Nucleus accumbens (tissue), 56 donors: ENCODE measurements around the gene SOX2.

Source experiments
- DNase-seq, 56 donors: peaks; one replicate each; lab custom pipeline; 2025; lab: John Stamatoyannopoulos, UW

Gene SOX2

GRCh38 chr3:181719991-181720680 lies 8.4 kb downstream of the SOX2 start:
- peak in 39 of 56 donors; percentile 26 to 78 (median 46) for DNase-seq

- DNase-seq = no peak
Observed at GRCh38 chr3:181721046-181721875, 9.5 kb downstream of the SOX2 start.

GRCh38 chr3:181722156-181722555 lies 10.4 kb downstream of the SOX2 start:
- DNase-seq = peak in 34 of 56 donors; percentile 13 to 75 (median 44)

DNA sequence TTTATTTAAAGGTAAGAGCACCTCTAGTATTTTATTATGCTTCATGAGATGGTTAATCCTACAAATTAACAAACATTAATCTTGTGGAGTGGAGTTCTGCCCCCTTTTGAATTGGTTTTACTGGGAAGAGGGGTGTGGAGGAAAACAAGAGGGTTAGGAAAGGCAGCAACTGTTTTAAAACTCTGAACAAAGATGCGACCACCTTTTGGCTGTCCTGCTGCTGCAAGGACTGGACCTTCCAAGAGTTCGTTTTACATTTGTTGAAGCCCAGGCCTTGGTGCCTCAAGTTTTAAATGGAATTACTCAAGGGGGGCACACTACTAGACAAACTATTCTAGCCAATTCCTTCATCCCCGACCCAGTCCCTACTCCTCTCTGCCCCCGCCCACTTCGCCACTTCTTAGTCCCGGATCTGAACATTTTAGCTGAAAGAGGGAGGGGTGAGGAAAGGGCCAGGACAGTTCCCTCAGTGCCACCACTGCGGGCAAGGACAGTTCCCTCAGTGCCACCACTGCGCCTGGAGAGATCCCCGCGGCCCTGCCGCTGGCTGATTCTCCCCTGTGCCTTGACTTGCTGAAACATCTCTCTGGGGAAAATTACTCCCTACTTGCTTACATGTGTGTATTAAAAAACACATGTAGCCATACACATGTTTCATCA lies 11.2 kb downstream of the SOX2 start:
- peak in 8 of 56 donors; percentile 17 to 46 (median 40) for DNase-seq

GRCh38 chr3:181723625-181724191 lies 12.0 kb downstream of the SOX2 start:
- peak in 21 of 56 donors; percentile 20 to 71 (median 44) for DNase-seq

DNA sequence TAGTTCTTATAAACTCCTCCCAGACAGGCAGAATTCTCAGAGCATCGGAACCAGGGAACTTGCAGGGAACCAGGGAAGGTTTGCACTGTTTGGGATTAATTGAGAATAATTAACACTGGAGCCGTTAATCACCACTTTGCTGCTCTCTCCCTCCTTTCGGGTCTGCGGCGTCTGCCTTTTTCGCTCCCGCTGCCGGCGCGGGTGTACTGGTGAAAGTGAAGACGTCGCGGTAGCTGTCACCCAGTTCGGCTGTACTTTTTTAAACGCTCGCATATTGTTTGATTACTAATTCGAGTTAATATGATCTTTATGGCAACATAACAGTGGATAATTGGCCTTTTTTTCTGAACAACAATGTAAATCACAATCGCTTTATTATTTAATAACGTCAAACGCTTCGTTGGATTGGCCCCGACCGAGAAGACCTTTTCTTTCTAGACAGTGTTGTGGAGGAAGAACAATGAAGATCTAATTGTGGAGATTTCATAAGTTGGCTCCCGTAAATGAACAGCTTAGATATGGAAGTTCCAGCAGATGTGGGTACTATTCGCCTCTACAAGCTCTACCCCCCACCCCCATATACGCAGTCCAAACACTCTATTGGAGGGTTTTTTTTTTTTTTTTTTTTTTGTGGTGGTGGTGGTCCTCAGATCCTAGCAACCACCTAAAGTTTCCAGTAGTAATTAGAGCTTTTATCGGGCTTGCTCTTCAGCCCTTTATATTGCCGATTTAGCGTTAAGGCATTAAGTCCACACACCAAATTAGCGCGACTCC lies 12.7 kb downstream of the SOX2 start:
- peak in 12 of 56 donors; percentile 20 to 71 (median 46) for DNase-seq

DNA sequence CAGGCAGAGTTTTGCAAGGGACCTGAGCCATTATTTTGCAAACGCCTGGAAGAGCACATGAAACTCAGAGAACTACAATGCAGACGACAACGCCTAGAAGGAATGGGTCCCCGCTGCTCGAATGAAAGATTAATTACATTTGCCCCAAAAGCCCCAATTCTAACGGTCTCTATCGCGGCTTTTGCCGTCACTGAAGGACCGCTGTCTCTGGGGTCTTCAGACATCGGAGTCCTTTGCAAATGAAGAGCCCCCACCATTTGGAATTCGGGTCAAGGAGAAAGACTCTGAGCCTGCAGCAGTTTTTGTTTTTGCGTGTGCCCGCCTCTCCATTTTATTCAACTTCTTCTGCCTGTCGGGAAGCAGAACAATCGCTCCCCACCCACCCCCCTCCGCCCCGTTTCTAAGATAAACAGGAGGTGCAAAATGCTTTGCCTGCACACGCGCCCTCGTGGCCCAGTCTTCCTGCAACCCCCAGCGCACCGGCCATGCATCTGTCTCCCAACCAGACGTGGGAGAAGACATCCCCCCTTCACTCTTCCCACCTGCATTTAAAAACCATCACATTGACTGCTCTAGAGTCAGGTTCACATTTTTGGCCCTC lies 13.5 kb downstream of the SOX2 start:
- peak in 18 of 56 donors; percentile 29 to 66 (median 48) for DNase-seq

DNA sequence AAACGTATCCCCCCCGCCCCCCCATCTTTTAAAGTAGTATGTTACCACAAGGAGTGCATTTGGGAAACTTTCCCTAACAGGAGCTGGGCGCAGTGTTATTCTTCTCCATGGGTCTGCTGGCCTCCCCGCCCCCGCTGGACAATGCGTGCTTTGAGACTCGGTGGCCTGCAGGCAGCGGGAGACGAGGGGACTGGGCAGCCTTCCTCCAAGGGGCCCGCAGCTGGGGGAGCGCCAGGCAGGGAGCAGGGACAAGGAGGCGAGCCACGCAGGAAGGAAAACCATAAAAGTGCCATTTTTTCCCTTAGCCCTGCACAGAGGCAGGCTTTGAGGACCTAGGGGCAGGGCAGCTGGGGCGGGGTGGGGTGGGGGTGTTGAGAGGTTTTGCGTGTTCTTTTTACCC lies 14.1 kb downstream of the SOX2 start:
- DNase-seq = peak in 51 of 56 donors; percentile 31 to 91 (median 75)

DNA sequence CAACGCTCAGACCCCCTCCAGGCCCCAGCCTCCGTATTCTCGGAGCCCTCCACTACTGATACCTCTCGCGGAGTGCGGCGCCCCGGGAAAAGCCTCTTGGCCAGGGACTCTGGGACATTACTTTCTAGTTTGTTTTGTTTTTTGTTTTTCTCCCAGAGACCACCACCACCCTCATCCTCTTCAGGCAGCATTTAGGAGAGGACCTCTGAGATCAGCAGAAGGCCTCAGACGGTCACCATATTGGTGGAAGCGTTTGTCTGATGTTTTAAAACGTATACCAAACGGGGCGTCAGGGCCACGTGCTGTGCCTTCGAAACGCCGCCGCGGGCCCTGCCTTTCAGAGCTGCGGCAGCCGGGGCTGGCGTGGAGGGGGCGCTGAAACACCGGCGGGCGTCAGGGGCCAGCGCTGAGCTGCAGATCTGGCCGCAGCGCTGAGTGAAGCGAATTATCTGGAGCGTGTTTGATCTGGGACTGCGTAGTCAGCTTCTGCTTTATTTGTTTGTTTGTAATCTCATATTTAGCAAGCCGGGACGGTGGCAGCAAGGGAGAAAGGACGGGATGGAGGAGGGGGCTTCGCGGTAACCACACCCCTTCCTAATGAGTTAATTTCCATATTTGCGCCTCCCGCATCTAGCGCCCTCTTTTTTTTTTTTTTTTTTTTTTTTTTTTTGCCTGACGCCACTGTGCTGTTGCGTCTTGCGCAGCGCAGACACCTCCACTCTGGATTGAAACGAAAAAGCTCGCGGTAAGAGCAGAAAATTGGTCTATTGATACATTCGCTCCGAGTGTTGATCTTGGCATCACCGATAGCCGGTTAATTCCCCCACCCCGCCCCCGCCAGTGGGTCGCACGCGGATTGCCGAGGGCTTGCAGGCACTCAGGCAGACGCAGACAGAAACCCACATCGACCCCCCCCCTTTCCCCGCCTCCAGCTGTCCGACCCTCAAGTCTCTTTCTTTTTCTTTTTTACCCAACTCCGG lies 14.9 kb downstream of the SOX2 start:
- DNase-seq = peak in 37 of 56 donors; percentile 19 to 82 (median 56)

DNA sequence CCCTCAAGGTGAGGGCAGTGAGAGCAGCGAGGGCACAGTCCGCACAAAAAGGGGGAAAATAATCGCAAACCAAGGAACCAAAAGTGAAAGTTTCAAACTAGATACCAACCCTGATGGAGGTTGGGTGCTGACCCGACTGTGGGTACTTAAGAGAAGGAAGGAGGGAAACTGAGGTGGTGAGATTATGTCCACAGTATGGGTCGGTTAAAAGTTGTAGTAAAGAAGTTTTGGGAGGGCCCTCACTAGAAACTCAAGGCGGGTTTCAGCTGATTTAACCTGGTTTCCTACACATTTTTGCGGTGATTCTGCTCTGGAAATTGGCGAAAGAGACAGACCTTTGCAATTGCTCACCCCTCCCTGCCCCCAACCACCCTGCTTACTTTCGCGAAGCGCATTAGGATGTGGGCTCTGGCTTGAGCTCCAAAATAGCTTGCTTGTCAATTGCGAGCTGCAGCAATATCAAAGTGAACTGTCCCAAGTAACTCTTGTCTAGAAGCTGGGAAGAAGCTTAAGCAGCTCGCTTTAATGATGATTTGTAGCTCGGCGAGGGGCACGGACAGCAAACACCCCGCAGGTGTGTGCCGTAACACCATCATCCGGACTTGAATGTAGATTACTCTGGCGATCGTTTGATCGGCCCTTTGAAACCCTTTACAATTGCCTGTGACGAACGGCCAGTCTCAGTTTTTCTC lies 15.8 kb downstream of the SOX2 start:
- peak in 9 of 56 donors; percentile 18 to 65 (median 38) for DNase-seq

- DNase-seq = no peak
Observed at GRCh38 chr3:181728470-181729340, 17.0 kb downstream of the SOX2 start.

DNA sequence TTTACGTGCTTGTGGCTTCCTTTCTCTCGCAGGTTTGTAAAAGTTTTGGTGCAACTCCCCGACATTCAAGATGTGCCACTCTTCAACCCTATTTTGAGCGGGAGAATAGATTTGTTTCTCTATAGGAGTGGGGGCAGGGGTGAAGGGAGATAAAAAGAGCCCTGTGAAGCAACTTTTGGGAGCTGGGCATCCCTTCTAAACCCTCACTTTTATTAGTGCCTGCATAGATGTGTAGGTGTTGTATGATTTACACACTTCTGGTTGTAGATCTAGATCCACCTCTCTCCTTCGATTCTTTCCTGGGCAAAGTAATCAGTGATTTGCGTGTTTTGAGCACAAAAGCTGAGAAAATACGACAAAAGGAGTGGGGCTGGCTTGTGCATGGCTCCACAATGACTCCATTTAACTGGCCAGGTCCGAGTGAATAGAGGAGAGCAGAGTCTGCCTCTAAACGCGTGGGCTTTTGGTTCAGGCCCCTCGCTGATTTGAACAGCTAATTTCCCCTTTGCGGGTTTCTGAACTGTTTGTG lies 17.7 kb downstream of the SOX2 start:
- DNase-seq = peak in 3 of 56 donors; percentile 12 to 35 (median 30)

- DNase-seq = no peak
Observed at GRCh38 chr3:181730316-181730715, 18.6 kb downstream of the SOX2 start.

- no peak for DNase-seq
Observed at GRCh38 chr3:181730934-181731333, 19.2 kb downstream of the SOX2 start.

- peak in 1 of 56 donors; percentile 16 for DNase-seq
Observed at GRCh38 chr3:181735911-181736310, 24.2 kb downstream of the SOX2 start.

DNA sequence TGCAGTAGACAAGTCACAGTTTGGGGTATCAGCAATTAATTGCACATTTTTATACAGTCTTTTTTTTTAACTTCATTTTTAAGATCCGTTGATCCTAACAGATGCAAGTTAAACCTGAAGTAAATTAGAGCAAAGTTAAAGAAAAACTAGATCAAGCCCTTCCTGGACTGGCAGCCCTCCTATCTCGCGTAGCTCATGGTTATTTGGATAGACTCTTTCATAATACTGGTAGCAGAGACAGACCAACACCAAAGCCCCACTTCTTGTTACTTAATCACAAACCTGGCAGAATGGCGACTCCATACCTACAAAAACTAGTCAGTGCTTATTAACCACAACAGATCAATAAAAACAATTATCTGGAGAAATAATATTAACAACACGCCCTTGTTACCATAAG lies 26.8 kb downstream of the SOX2 start:
- no peak for DNase-seq
